Stimulated activated CD4-positive, alpha-beta T cell treated with anti-CD3 and anti-CD28 coated beads, TNF-alpha, amount 100 ng/mL, for 48 hours (primary cell): Measurements from ENCODE around the gene IGFL3.
"Not testable (repeated sequence)": the region's sequence is repeated elsewhere in the genome, so short reads cannot be mapped to it uniquely, and the experiment has no call there.

Source experiments
- DNase-seq, 3 donors: peaks; one replicate each; pipeline ENCODE4 v3.0.0-alpha.2; 2020; ENCODE audit warnings: low read depth in 3 of 3

Gene IGFL3

DNA sequence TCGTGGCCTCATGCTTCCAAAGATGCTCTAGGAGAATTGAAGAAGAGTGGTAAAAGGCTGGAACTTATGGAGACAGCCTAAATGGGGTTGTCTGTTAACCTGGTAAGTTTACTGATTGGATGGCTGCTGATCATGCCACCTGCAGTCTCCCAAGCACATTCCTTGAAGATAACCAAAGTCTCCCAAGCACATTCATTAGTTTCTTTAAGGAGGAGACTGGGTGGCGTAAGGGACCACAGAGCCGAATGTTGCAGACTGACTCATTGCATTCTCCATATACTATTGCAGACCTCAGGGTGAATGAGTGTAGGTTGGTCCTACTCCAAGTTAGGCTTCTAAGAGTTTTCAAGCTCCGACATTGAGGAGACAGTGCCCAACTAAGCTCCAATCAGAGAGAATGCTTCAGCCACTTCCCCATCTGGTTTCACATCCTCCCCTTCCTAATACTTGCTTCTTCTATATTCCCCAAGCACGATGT is at the start of gene IGFL3:
Gene IGFL3, minus strand, starts transcription at position 51 of the 478 bp plus-strand sequence. Its CDS starts 39 bp downstream, at position 12.
- DNase-seq, result no peak

DNA sequence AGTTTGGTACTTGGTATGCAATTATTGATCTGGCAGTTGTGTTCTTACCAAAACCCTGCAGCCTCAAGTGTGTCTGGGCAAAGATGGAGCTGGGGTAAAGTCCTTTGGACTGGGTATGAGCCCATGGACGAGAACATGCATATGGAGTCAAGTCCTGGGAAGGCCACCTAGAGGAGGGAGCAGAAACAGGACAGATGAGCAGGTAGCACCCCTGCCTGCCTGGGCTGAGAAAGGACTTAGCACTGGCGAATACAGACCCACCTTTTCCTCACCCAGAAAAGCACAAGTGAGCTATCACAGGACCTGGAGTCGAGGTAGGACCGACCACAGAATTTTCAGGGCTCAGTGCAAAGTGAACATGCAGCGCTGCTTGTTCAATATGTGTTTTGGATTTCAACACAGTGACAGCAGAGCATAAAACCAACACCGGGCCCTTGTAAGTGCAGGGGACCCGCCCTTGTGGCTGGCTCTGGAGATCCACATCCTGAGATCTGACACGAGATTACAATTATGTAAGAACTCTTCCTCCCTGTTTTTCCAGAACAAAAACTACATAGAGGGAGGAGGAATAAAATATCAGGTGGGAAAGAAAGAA is 49.5 kb upstream of the IGFL3 start:
- no peak for DNase-seq

DNA sequence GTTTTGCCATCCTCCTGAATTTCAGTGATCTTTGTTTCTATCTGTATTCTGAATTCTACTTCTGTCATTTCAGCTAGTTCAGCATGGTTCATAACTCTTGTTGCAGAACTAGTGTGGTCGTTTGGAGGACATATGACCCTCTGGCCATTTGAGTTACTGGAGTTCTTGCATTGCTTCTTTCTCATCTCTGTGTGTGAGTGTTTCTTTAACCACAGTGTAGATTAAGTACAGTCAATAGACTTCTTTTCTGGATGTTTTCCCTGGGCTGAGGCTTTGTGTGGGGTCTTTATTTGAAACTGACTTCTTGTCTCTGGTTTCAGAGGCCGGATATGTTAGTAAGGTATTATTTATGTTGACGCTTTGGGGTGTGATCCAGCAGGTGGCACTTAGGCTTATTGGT is 38.2 kb upstream of the IGFL3 start:
- no peak for DNase-seq

DNA sequence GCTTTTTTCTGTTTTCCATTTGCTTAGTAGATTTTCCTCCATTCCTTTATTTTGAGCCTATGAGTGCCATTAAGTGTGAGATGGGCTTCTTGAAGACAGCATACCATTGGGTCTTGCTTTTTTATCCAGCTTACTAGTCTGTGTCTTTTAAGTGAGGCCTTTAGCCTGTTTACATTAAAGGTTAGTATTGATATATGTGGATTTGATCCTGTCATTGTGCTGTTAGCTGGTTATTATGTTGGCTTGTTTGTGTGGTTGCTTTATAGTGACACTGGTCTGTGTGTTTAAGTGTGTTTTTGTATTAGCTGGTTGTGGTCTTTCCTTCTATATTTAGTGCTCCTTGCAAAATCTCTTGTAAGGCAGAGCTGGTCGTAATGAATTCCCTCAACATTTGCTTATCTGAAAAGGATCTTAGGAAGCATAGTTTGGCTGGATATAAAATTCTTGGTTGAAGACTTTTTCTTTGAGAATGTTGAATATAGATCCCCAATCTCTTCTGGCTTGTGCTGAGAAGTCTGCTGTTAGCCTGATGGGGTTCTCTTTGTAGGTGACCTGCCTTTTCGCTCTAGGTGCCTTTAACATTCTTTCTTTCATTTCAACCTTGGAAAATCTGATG is 37.3 kb upstream of the IGFL3 start:
- not testable (repeated sequence) for DNase-seq

DNA sequence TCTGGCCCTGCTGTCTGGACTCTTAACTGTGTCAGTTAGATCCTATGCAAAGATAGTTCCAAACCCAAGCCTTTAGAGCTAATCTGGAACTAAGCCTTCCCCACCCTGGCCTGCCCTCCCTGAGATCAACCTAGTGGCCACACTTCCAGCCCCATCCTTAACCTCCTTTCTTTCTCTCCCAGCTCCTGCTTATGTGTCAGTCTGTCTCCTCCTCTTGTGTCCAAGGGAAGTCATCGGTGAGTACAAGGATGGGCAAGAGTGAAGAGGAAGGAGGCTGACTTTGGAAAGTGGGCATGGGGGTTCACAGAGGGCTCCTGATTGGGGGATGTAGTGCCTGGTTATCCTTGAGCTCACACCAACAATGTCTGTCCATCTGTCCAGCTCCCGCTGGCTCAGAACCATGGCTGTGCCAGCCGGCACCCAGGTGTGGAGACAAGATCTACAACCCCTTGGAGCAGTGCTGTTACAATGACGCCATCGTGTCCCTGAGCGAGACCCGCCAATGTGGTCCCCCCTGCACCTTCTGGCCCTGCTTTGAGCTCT is 35.8 kb upstream of the IGFL3 start:
- DNase-seq, result no peak

DNA sequence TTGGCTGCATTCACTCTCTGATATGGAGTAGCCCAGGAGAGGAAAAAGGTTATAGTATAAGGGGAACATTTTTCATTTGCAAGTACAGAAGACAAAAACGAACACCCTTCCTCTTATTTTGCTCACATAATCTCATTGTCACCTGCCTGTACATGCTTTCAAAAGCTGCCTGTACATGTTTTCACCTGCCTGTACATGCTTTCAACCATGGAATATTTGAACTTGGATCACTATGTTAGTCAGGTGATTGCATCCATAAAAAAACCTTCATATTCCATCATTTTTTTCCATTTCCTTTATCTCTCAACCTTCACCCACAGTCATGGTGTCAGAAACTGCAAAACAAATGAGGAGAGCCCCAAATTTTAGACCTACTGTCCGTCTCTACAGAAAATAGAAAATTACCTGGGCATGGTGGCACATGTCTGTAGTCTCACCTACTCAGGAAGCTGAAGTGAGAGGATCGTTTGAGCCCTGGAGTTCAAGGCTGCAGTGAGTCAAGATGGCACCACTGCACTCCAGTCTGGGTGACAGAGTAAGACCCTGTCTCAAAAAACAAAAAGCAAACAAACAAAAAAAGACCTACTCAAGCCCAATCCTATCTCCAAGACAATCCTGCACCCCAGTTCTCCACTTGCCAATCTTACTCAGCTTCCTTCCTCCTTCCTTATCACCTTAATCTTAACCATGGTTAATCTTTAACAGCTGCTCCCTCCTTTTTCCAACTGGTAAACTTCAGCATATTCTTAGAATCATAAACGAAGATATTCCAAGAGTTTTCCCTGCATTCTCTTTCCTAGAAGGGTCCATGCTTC is 35.1 kb upstream of the IGFL3 start:
- DNase-seq, result no peak

DNA sequence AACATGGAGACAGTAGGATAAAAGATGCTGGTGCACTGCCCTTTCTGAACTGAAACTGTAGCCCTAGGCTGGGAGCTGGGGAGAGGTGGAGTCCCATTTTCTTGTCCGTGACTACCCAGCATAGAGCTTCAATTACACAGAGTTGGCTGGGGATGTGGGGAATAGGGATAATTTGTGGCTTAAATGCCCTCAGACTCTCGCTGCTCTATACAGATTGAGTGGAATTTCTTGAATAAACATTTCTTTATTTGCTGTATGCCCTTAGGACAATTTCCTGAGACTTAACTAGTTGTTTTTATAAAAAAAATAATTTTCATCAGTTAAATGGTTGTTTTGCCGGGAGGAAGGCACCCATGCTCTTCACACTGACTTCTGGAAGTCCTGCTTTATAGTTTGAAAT is 30.7 kb upstream of the IGFL3 start:
- no peak for DNase-seq

DNA sequence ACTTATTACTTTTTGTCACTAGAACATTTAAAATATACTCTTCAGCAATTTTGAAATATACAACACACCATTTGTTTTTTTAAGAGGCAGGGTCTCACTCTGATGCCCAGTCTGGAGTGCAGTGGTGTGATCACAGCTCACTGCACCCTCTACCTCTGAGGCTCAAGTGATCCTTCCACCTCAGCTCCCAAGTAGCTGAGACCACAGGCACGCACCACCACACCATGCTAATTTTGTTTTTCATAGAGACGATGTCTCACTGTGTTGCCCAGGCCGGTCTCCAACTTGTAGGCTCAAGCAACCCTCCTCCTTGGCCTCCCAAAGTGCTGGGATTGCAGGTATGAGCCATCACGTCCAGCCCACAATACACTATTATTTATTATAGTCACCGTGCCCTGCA is 26.1 kb upstream of the IGFL3 start:
- DNase-seq, result no peak

DNA sequence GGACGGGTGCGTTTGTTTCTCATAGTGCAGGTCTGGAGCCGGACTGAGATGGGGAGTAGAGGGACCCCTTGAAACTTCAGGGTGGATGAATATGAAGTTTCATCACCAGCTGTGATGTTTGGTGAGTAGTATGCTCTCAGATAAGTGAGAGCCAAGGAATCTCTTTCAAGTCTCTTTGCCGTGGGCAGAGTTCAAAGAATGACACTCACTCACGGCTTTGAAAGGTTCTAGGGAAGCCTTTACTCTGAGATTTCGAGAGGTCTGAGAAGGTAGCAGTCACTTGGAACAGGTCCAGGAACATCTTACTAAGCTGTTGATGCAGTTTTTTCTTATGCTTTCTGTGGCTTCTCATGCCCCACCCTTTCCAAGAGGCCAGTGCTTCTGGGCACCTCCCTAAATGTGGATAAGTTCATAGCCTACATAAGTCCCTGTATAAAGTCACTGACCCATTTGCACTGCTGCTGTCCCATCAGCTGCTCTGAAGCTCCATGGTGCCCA is 23.4 kb upstream of the IGFL3 start, which contains the start of gene IGFL2:
Gene IGFL2, plus strand, starts transcription at position 448 of the 498 bp plus-strand sequence. Its CDS starts 41 bp downstream, at position 489.
- DNase-seq, result peak in 2 of 3 donors; percentile 22 to 27

DNA sequence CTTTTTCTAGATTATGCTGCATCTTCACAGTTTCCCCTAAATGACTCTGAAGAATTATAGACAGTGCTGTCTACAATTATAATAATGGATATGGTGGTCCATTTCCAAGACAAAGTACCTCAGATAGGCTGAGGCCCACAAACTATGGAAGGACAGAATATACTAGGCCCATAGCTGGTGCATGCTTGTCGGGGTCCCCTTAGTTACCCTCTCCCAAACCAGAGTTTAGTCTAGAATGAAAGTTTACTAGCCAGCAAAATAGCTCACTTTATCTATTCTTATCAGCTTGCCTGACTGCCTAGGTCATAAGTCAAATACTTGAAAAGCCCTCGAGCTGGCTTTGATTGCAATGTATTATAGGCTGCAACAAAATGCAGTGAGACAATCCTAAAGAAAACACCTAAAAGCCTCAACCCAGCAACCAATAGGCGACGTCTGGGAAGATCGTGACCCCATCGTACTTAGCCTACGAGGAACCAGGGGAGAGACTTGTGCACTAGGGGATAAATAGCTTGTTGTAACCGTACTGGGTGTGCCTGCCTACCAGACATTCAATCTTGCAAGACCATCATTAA is 22.8 kb upstream of the IGFL3 start:
- no peak for DNase-seq

DNA sequence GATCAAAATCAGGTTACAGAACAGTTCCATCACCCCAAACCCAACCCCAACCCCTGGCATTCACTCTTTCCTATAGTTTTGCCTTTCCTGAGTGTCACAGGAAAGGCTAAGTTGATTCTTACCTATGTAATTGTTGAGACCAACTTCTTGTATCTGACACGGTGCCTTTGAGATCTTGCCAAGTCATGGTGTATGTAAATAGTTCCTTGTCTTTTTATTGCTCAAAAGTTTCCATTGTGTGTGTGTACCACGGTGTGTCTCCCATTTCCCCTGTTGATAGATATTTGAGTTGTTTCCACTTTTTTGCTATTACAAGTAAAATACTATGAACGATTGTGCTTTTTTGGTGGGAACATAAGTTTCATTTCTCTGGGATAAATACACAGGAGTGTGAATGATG is 20.3 kb upstream of the IGFL3 start:
- DNase-seq, result no peak

DNA sequence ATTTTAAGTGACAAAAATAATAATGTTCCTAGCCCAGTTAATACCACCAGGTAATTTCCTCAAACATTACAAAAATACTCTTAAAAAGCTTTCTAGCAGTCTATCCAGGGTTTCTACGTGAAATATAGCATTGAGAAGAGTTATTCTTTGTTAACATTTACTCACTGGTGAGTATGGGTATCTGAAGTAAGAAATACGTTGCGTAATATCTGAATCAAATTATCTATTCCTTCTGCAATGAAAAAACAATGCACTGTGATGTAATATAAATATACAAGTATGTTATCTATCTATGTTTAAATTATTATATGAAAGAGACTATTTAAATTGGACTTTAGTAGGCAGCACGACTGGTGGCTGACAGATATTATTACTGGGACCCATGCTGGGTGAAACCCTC is 17.8 kb upstream of the IGFL3 start:
- DNase-seq, result no peak

DNA sequence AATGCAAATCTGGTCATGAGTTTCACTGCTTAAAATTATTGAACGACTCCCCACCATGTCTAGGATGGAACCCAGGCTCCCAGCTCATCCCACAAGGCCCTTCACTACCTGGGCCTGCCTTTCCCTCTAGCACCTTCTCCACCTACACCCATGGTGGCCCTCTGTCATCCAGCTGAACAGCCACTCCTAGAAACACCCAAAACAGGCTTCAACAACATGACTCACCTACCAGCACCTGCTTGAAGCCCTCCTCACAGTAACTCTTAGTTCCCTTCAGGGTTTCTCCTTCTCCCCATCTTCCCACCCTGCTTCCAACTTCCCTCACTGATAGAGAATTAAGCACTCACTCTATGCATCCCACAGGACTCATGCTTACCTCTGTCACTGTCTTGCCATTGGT is 16.9 kb upstream of the IGFL3 start:
- no peak for DNase-seq

DNA sequence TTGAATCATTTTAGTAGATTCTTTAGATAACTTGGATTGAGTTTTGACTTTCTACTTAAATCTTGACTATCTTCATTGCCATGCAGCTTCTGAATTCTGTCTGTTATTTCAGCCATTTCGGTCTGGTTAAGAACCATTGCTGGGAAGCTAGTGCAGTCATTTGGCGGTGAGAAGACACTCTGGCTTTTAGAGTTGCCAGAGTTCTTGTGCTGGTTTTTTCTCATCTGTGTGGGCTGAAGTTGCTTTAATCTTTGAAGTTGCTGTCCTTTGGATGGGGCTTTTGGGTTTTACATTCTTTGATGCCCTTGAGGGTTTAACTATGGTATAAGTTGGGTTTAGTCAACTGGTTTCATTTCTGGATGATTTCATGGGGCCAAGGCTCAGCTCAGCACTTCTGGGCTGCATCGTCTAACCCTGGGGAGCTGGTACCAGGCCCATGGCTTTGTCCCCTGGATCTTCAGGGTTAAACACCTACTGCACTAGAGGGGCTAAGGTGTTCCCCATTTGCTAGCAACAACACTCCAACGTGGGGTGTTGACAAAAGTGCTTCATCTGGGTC is 13.5 kb upstream of the IGFL3 start:
- DNase-seq, result no peak

DNA sequence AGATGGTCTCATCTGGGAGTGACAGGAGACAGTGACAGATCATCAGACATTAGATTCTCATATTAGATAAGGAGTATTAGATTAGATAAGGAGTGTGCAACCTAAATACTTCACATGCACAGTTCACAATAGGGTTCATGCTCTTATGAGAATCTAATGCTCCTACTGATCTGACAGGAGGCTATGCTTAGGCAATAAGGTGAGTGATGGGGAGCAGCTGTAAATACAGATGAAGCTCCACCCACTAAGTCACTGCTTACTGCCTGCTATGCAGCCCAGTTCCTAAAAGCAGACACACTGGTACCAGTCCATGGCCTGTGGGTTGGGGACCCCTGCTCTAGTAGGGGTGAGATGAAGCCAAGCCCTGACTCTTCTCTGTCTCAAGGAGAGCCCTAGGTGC is 10.0 kb upstream of the IGFL3 start:
- no peak for DNase-seq

DNA sequence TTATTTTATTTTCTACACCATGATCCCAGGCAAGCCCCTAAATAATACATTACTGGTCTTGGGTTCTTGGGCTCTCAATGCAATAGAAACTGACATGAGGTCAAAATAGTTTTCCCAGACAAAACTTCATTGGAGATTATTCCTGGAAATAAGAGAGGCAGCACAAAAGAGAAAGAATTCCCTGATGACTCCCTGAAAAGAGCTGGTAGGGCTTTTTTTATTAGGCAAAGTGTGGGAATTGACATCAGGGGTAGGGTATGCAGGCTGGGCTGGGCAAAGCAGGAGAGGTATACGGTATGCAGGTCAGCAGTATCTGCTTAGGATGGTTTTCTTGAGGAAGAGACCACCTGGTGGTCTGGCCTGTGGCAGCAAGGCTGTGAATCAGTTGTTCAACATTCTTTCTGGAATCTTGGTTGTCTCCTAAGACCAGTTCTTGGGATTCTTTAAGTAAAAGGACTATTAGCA is 9.3 kb upstream of the IGFL3 start:
- DNase-seq, result no peak

DNA sequence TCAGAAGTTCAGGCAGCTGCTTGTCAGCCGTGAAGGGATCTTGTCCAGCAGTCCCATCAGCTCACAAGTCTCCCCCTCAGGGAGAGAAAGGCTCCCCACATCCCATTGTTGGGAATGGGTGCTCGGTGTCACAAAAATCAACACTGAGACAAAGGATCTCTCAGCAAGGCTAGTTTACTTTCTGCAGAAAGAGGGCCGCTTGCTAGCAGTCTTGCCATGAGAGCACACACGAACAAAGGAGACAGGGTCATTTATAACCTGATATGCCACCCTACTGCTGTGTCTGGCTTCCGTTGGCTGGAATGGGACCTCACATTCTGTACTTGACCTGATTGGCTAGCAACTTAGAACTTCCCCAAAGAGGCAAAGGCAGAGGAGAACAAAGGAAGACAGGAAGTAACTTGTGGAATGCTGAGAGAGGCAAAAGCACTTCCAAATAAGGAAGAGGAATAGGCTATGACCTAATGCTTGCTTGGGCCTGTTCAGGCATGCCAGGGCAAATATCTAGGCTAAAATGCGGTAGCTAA is 8.7 kb upstream of the IGFL3 start:
- no peak for DNase-seq

DNA sequence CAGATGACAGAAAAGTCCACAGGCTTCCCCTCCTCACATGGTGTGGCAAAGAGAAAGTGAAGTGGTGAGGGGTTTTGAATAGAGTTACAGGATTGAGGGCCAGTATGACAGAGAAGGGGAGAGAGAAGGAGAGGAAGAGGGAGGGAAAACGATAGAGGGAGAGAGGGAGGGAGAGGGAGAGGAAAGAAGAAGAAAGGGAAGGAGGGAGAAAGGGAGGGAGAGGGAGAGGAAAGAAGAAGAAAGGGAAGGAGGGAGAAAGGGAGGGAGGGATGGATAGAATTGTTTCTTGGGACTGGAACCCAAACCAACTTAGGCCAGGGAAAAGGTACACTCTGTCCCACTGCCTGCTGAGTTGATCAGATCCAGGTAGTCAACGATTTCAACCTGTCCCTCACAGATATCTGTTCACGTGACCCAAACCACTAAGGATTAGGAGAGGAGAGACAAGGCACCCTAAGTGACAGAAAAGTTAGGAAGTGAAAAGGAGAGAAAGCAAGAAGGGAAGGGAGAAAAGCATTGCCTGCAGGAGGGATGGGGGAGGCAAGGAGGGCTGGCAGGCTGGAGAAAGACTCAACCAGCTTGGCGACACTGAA is 8.1 kb upstream of the IGFL3 start:
- no peak for DNase-seq

DNA sequence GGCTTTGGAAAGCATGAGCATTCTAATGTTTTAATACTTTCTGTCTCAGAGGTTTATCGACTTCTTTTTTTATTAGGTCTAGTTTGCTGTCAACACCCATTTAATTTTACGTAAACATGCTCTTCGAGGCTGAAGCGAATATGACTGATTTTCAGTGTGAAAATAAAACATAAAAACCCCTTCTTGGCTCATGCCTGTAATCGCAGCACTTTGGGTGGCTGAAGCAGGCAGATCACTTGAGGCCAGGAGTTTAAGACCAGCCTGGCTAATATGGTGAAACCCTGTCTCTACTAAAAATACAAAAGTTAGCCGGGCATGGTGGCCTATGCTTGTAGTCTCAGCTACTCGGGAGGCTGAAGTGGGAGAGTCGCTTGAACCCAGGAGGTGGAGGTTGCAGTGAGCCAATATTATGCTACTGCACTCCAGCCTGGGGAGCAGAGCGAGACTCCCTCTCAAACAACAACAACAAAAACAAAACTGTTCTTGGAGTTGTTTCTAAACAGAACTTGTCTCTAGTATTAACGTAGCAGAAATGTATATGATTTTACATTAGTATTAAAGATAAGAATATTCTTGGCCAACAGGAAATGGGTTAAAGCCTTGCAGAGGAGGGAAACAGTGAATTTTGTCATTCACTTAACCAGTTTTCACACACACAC is 7.1 kb upstream of the IGFL3 start:
- no peak for DNase-seq

DNA sequence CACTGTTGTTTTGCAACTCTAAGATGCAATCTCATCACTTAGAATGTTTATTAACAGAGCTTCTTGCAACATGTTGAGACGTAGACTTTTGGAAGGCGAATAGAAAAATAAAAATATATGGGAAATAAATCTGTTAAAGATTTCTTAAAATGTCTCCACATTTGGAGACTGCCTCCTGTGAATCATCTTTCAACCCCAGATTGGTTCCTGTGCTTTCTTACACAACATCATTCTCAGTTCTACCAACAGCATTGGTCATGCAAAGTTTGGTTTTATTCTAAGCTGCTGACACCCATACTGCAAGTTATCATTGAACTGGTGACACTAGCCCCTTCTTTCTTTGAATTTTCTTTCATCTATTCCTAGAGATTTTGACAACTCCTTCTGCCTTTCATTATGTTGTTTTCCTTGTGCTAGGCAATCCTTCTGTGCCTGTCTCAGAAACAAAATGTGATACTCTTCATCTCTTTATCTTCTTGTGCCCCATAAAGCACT is 1.6 kb upstream of the IGFL3 start:
- DNase-seq, result no peak
